ENCODE measurements around the gene RBM45. TPM values are rescaled to one million over a fixed set of nuclear protein-coding genes. Genes with fewer than 3 reads are reported as not detected.

RBM45 gene
- total RNA-seq, 1 donor from 2014 or later, result 12.0 TPM

- DNase-seq (ENCODE audit: low read depth) (no peak), FAIRE-seq (peak; percentile 34)
- H3K27me3 Mint-ChIP-seq (ENCODE audit: low read depth, unreplicated experiment), result no peaks in the 10 kb centered on the region
- Histone ChIP-seq H3K27me3 (ENCODE audit: insufficient read depth, low read length) (no peaks in the 10 kb centered on the region), H3K4me3 (ENCODE audit: insufficient read depth, low read depth, low read length) (no peak overlapping the region), H4K20me1 (ENCODE audit: insufficient read depth, low read length) (no peaks in the 10 kb centered on the region), H3K27ac (ENCODE audit: low read depth, low read length) (no peak overlapping the region), H3K4me1 (ENCODE audit: insufficient read depth, low read length) (no peaks in the 10 kb centered on the region), H3K36me3 (ENCODE audit: insufficient read depth, low read length) (no peaks in the 10 kb centered on the region), H3K4me2 (ENCODE audit: low read length) (no peak overlapping the region), H3K9me3 (ENCODE audit: insufficient read depth, low read depth, low read length) (no peaks in the 10 kb centered on the region), H2AFZ (ENCODE audit: low read depth, low read length) (no peak overlapping the region), H3K79me2 (ENCODE audit: insufficient read depth, low read length) (no peaks in the 10 kb centered on the region), H3K9ac (ENCODE audit: low read length) (no peak overlapping the region)
- no peak overlapping the region for H3K27ac Mint-ChIP-seq (ENCODE audit: unreplicated experiment)
- TF ChIP-seq EZH2 (IDR thresholded peaks at IDR 0.05; ENCODE audit: insufficient read depth, low read length) (no peak), CTCF (IDR thresholded peaks at IDR 0.05; ENCODE audit: insufficient read depth, low read depth, low read length) (no peak)
- no peaks in the 10 kb centered on the region for H3K4me1 Mint-ChIP-seq (ENCODE audit: low read depth, unreplicated experiment)
- H3K36me3 Mint-ChIP-seq (ENCODE audit: low read depth, unreplicated experiment), result no peaks in the 10 kb centered on the region
- H3K9me3 Mint-ChIP-seq (ENCODE audit: unreplicated experiment), result no peaks in the 10 kb centered on the region
- H3K4me3 Mint-ChIP-seq (ENCODE audit: unreplicated experiment), result no peak overlapping the region
These were observed 30.2 kb downstream of the RBM45 start for GRCh38 chr2:178142274-178143065.

- FAIRE-seq, result no peak
- Histone ChIP-seq H3K79me2 (ENCODE audit: insufficient read depth, low read length) (no peaks in the 10 kb centered on the region), H3K4me2 (ENCODE audit: low read length) (no peak overlapping the region), H4K20me1 (ENCODE audit: insufficient read depth, low read length) (no peaks in the 10 kb centered on the region), H3K27ac (ENCODE audit: low read depth, low read length) (no peak overlapping the region), H3K4me1 (ENCODE audit: insufficient read depth, low read length) (no peaks in the 10 kb centered on the region), H3K36me3 (ENCODE audit: insufficient read depth, low read length) (no peaks in the 10 kb centered on the region), H3K27me3 (ENCODE audit: insufficient read depth, low read length) (no peaks in the 10 kb centered on the region), H2AFZ (ENCODE audit: low read depth, low read length) (no peak overlapping the region), H3K4me3 (ENCODE audit: insufficient read depth, low read depth, low read length) (no peak overlapping the region), H3K9me3 (ENCODE audit: insufficient read depth, low read depth, low read length) (no peaks in the 10 kb centered on the region), H3K9ac (ENCODE audit: low read length) (no peak overlapping the region)
- TF ChIP-seq CTCF (IDR thresholded peaks at IDR 0.05; ENCODE audit: insufficient read depth, low read depth, low read length), result no peak
- no peak for TF ChIP-seq EZH2 (IDR thresholded peaks at IDR 0.05; ENCODE audit: insufficient read depth, low read length)
- Mint-ChIP-seq H3K27me3 (ENCODE audit: low read depth, unreplicated experiment) (no peaks in the 10 kb centered on the region), H3K9me3 (ENCODE audit: unreplicated experiment) (no peaks in the 10 kb centered on the region), H3K27ac (ENCODE audit: unreplicated experiment) (no peak overlapping the region), H3K4me3 (ENCODE audit: unreplicated experiment) (no peak overlapping the region), H3K4me1 (ENCODE audit: low read depth, unreplicated experiment) (no peaks in the 10 kb centered on the region), H3K36me3 (ENCODE audit: low read depth, unreplicated experiment) (no peaks in the 10 kb centered on the region)
- no peak for DNase-seq (ENCODE audit: low read depth)
These were observed 31.2 kb downstream of the RBM45 start for GRCh38 chr2:178143481-178143880.

GRCh38 chr2:178152033-178152432 lies 39.8 kb downstream of the RBM45 start:
- Histone ChIP-seq H3K4me2 (ENCODE audit: low read length) (no peak overlapping the region), H3K27ac (ENCODE audit: low read depth, low read length) (no peak overlapping the region), H3K36me3 (ENCODE audit: insufficient read depth, low read length) (no peaks in the 10 kb centered on the region), H3K4me1 (ENCODE audit: insufficient read depth, low read length) (no peaks in the 10 kb centered on the region), H3K79me2 (ENCODE audit: insufficient read depth, low read length) (no peaks in the 10 kb centered on the region), H3K9me3 (ENCODE audit: insufficient read depth, low read depth, low read length) (no peaks in the 10 kb centered on the region), H3K4me3 (ENCODE audit: insufficient read depth, low read depth, low read length) (no peak overlapping the region), H2AFZ (ENCODE audit: low read depth, low read length) (no peak overlapping the region), H3K9ac (ENCODE audit: low read length) (no peak overlapping the region), H4K20me1 (ENCODE audit: insufficient read depth, low read length) (no peaks in the 10 kb centered on the region), H3K27me3 (ENCODE audit: insufficient read depth, low read length) (no peaks in the 10 kb centered on the region)
- Mint-ChIP-seq H3K4me3 (ENCODE audit: unreplicated experiment) (no peak overlapping the region), H3K27ac (ENCODE audit: unreplicated experiment) (no peak overlapping the region), H3K9me3 (ENCODE audit: unreplicated experiment) (peaks cover 11% of the 10 kb centered on the region), H3K27me3 (ENCODE audit: low read depth, unreplicated experiment) (peaks cover 2% of the 10 kb centered on the region), H3K4me1 (ENCODE audit: low read depth, unreplicated experiment) (no peaks in the 10 kb centered on the region), H3K36me3 (ENCODE audit: low read depth, unreplicated experiment) (no peaks in the 10 kb centered on the region)
- FAIRE-seq (no peak), DNase-seq (ENCODE audit: low read depth) (no peak)
- TF ChIP-seq CTCF (IDR thresholded peaks at IDR 0.05; ENCODE audit: insufficient read depth, low read depth, low read length), result no peak
- TF ChIP-seq EZH2 (IDR thresholded peaks at IDR 0.05; ENCODE audit: insufficient read depth, low read length), result no peak
